Activated T-cell treated with anti-CD3 and anti-CD28 coated beads for 1 hour (primary cell): Measurements from ENCODE around the gene FAM163B.

Experiments used
- DNase-seq: peaks from one replicate; pipeline ENCODE4 v3.0.0-alpha.2; 2020; ENCODE audit warnings: low read depth

The FAM163B gene

DNA sequence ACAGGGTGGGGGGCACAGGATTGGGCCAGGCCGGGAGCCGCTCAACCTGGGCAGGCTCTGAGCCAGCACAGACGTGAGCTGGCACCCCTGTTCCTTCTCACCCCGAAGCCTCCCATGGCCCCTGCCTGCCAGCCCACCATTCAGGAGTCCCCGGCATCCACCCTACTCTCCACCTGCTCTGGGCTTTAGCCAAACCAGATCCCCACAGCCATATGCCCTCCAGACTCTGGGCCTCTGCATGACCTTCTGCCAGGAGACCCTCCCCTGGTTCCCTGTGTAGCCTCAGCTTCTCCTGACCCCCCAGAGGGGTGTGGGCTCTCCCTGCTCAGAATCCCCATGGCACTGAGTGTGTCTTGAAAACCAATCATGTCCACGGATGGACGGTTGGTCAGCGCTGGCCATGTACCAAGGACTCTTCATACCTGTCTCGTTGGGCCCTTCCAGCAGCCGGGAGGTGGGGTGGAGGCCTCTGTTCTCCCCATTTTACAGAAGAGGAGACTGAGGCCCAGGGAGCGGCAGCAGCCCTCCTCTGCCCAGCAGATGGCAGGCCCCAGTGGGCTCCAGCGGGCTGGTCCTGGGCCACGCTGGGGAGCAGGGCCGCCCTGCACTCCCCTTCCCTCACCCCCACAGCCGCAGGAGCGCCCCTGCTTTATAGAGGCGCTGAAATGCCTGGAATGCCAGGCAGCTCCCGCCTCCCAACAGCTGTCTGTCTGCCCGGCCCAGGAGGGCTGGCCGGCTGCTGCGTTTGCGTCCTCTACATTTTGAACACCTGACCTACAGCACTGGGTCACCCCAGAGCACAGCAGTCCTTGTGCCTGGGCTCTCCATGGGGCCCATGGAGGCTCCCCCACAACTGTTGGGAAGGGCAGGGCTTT, 81.0 kb downstream of the FAM163B start:
- no peak for DNase-seq

DNA sequence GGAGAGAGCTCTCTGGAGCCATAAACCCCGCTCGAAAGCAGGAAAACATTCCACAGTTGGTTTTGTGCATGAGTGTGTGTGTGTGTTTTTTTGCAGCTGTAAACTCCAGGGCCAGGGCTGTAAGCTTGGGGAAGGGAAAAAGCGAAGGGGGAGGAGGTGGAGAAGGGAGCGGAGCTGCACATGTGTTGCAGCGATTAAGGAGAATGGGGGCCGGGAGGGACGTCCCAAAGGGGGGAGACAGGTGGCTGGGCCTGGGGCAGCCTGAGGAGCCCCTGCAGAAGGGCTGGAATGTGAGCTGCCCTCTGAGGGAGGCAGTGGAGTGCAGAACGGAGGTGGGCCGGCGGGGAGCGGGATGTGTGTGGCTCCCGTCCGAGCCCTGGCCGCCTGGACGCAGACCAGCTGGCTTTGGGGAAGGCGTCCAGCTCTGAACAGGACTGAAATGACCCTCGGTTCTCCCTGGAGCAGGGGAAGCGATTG, 81.7 kb downstream of the FAM163B start:
- no peak for DNase-seq
